Ovary (tissue), 9 donors: ENCODE results near the gene CDC42BPB. TPM values are rescaled to one million over a fixed set of nuclear protein-coding genes. Genes with fewer than 3 reads are reported as not detected.

Experiments used
- DNase-seq, 5 donors: peaks; one replicate each; pipeline ENCODE4 v3.0.0-alpha.2; 2019 to 2020
- H3K27ac ChIP-seq, 2 donors: fragments of 200-600 bp; one replicate each; pipeline versions ENCODE4 v1.5.1 to v1.8.0; 2019 to 2022
- H3K27me3 ChIP-seq: fragments of 200-600 bp; one replicate; pipeline ENCODE4 v1.8.0; 2022
- H3K36me3 ChIP-seq: fragments of 200-600 bp; sonication (generic); one replicate; pipeline ENCODE4 v1.5.1; 2019
- H3K4me1 ChIP-seq: one replicate; pipeline ENCODE4 v1.8.1; 2013; ENCODE audit warnings: mild to moderate bottlenecking, moderate library complexity; ENCODE audit not compliant: insufficient read depth
- H3K4me3 ChIP-seq: fragments of 200-600 bp; sonication (generic); one replicate; pipeline ENCODE4 v1.5.1; 2017
- H3K9me3 ChIP-seq, 2 donors: fragments of 200-600 bp in 1 of 2; sonication (generic) in 1 of 2; one replicate each; pipeline versions ENCODE4 v1.5.1 to v1.8.1; 2013 to 2019; ENCODE audit warnings: mild to moderate bottlenecking in 1 of 2, moderate library complexity in 1 of 2
- CTCF ChIP-seq, 3 donors: fragments of 450-650 bp in 2 of 3; fragments of 200-600 bp in 1 of 3; IDR thresholded peaks; one replicate each; pipeline versions ENCODE4 v1.5.1 to v1.8.0; 2016 to 2022; ENCODE audit warnings: antibody characterized with exemption in 3 of 3, mild to moderate bottlenecking in 1 of 3
- EP300 ChIP-seq: sonication (generic); formaldehyde crosslinking; IDR thresholded peaks from one replicate; pipeline ENCODE4 v1.6.1; 2017; ENCODE audit warnings: antibody characterized with exemption
- POLR2A ChIP-seq: fragments of 450-650 bp; IDR thresholded peaks from one replicate; pipeline ENCODE4 v1.6.1; 2017; ENCODE audit warnings: antibody characterized with exemption, mild to moderate bottlenecking, moderate library complexity
- WGBS, 3 donors: extraction: QIAGEN DNeasy Blood & Tissue Kit in 1 of 3; methylation state at CpG; one replicate each; pipeline versions ENCODE4 v1.1.5 to v1.1.7; 2013 to 2017; 5-methylcytosine and 5-hydroxymethylcytosine counted together
- intact Hi-C, 4 donors: fragments of 100-400 bp; cut with DNase I; formaldehyde crosslinking; loops; one replicate each; pipeline versions ENCODE4 v1.11.0 to v1.15.1; 2022 to 2023
- polyA plus RNA-seq, 2 donors: library from polyadenylated mRNA; stranded (reverse); fragments of 200-250 nt in 1 of 2; fragments of 350-450 nt in 1 of 2; fragmentation: Illumina TruSeq in 1 of 2; extraction: RNeasy Lipid Tissue Mini Kit (QIAGEN cat#74804) in 1 of 2; gene quantifications; one replicate each; pipeline ENCODE4 v1.2.3, GENCODE V29; 2013 to 2014
- total RNA-seq, 7 donors: library from RNA; depleted of rRNA in 2 of 7; stranded (reverse); fragments of >200 nt in 2 of 7; fragmentation: NEBNext Ultra II Directional in 3 of 7; extraction: Animal tissue kit (Norgen Biotek cat#: 25700) in 3 of 7; gene quantifications; one replicate each; pipeline versions ENCODE4 v1.1.0 to v1.2.4, GENCODE V29; 2016 to 2023
- donor health status: DM: no; HTN: no; CAD: no; lungs with moderate emphysema.
- donor health status: DM: no; HTN: no; CAD: no.
- donor health status: Bipolar disorder and iron deficiency.
- donor health status: DM: yes; HTN: yes; CAD: no.
- donor health status: DM: no; HTN: no; CAD: no.
- donor health status: DM: yes; HTN: yes; CAD: no.

CDC42BPB gene
- total and polyA plus RNA-seq, 9 donors, result 50.0 to 103 (median 75.1) TPM

GRCh38 chr14:103001226-103001625 is 56.1 kb downstream of the CDC42BPB start:
- no peak for DNase-seq
- Histone ChIP-seq H3K9me3 (no peaks in the 10 kb centered on the region), H3K4me3 (no peak overlapping the region), H3K4me1 (no peaks in the 10 kb centered on the region), H3K27me3 (no peaks in the 10 kb centered on the region), H3K27ac (no peak overlapping the region), H3K36me3 (no peaks in the 10 kb centered on the region)
- no peak for TF ChIP-seq POLR2A
- TF ChIP-seq EP300, result no peak
- no peak for TF ChIP-seq CTCF (IDR thresholded peaks at IDR 0.05)
- intact Hi-C loops, result no loop called here
- WGBS, 3 donors, result 91 to 95% (median 93%) methylated on average over 17 to 18 of the region's 18 CpGs

GRCh38 chr14:103000291-103000921 is 56.9 kb downstream of the CDC42BPB start:
- Histone ChIP-seq H3K4me1 (no peaks in the 10 kb centered on the region), H3K9me3 (no peaks in the 10 kb centered on the region), H3K4me3 (no peak overlapping the region), H3K36me3 (no peaks in the 10 kb centered on the region), H3K27ac (no peak overlapping the region), H3K27me3 (no peaks in the 10 kb centered on the region)
- DNase-seq, result no peak
- TF ChIP-seq EP300 (no peak), CTCF (IDR thresholded peaks at IDR 0.05) (no peak), POLR2A (no peak)
- intact Hi-C loops, result no loop called here
- 83 to 86% (median 85%) methylated on average over 21 of the region's 21 CpGs for WGBS, 3 donors

GRCh38 chr14:102999227-102999895 is 58.0 kb downstream of the CDC42BPB start:
- intact Hi-C loops, result no loop called here
- Histone ChIP-seq H3K9me3 (no peaks in the 10 kb centered on the region), H3K4me1 (no peaks in the 10 kb centered on the region), H3K36me3 (no peaks in the 10 kb centered on the region), H3K27ac (no peak overlapping the region), H3K4me3 (no peak overlapping the region), H3K27me3 (no peaks in the 10 kb centered on the region)
- no peak for DNase-seq
- no peak for TF ChIP-seq EP300
- TF ChIP-seq POLR2A, result no peak
- TF ChIP-seq CTCF (IDR thresholded peaks at IDR 0.05), result no peak
- WGBS, 3 donors, result 94 to 96% (median 96%) methylated on average over 21 of the region's 21 CpGs

- H3K27me3 ChIP-seq, result no peaks in the 10 kb centered on the region
- H3K27ac ChIP-seq, result no peak overlapping the region
- no peak for TF ChIP-seq POLR2A
- no peak for TF ChIP-seq EP300
- no peak for TF ChIP-seq CTCF (IDR thresholded peaks at IDR 0.05)
- DNase-seq, result no peak
- no peaks in the 10 kb centered on the region for H3K36me3 ChIP-seq
- no peaks in the 10 kb centered on the region for H3K4me1 ChIP-seq
- H3K4me3 ChIP-seq, result no peak overlapping the region
- intact Hi-C loops, result no loop called here
- no peaks in the 10 kb centered on the region for H3K9me3 ChIP-seq
- WGBS, 3 donors, result 77 to 83% (median 81%) methylated on average over 6 of the region's 6 CpGs
Observed at GRCh38 chr14:102998393-102998792, 59.0 kb downstream of the CDC42BPB start.
